HG02798 (cell line): ENCODE data around the gene ITPR1.

Source experiments
- ATAC-seq: cut with Tn5 transposase; IDR thresholded peaks from one replicate; pipeline ENCODE4 v1.9.1; 2021; ENCODE audit warnings: mild to moderate bottlenecking; ENCODE audit not compliant: unreplicated experiment, poor library complexity

The ITPR1 gene

GRCh38 chr3:4834403-4834866, 341.3 kb downstream of the ITPR1 start:
- ATAC-seq, result peak; percentile 73

DNA sequence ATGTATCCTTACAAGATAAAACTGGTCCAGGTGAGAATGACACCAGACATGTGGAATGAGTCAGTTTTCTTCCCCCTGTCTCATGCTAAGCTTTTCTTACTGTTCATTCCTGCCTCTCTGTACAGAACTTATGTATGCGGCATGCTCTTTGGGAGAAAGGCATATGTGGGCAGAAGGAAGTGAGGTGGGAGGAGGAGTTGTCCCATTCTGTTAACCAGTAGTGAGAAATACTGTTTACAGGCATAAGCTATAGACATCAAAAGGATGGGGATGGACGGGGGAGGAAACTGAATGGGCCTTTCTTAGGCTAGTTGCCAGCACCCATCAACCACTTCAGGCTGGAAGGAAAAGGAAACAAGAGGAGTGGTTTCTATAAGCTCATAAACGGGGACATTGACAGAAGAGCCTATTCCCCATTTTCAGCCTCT, 342.5 kb downstream of the ITPR1 start:
- ATAC-seq, result no peak

DNA sequence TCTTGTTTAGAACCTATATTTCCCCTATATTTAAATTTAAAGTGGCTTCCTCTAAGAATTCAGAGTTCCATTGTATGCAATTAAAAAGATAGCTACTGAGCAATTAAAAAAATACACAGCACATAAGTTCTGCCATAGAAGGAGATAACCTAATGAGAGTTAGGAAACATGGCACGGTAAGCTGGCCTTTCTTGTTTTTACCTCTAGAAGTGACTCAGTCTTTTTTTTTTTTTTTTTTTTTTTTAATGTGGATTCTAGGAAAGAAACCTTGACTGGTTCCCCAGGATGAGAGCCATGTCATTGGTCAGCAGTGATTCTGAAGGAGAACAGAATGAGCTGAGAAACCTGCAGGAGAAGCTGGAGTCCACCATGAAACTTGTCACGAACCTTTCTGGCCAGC, 343.4 kb downstream of the ITPR1 start:
- no peak for ATAC-seq

GRCh38 chr3:4837374-4837930, 344.3 kb downstream of the ITPR1 start:
- ATAC-seq, result no peak

DNA sequence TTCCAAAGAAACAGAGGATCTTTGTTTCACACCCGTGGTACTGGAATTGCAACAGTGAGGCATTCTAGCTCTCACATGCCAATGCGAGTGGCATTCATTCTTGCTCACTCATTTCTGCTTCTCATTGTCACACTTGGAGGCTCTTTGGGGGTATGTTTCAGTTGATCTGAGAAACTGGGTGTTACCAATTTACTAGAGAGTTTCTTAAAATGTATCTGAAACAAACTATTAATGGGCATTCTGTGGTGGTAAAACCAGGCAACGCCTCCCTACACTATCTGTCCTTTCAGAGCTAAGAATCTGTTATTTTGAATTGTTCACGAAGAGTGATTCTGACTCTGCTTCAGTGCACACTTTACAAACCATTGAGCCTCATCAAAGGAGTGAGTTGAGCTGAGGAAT, 345.5 kb downstream of the ITPR1 start:
- peak; percentile 63 for ATAC-seq

- no peak for ATAC-seq
These were observed 346.1 kb downstream of the ITPR1 start for GRCh38 chr3:4839278-4839677.

DNA sequence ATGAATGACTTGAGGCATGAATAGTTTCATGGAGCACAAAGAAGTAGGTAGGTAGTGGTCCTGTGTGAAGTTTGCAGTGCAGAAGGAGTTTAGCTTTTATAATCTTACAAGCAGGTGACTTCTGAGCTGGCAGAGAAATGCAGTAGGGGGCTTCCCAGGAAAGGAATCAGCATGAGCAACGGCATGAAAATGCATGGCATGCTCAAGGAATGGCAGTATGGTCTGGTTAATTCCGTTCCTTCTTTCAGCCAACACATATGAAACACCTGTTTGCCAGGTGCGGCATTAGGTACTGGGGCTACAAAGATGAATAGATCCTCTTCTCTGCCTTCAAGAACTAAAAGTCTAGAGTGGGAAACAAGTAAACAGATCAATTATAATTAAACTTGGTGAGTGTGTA, 348.1 kb downstream of the ITPR1 start:
- ATAC-seq, result no peak

DNA sequence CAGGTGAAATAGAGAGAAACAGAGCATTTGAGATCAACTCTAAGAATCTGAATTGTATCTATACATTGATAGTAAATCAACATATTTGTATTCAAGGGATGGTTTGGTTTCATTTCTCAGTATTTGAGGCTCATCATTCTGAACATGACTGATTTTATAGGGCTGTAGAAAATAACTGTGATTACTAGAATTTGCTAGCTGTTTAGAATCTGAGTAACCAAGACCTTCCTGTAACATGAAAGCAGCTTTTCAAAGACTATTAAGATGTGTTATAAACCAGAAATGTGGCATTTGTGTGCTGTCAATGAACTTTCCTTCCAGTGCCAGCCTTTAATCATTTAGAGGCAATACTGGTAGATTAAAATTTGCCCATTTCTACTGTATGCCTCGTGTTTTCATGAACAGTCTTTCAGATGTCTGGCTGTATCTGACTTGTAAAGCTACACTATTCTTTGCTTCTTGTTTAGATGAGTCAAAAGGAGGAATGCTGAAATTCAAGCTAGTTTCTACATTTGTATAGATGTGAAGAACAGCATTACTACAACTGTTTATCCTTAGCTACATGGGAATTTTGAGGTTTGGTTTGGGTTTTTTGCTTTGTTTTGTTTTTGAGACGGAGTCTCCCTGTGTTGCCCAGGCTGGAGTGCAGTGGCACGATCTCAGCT, 348.8 kb downstream of the ITPR1 start:
- no peak for ATAC-seq

- no peak for ATAC-seq
These were observed 350.5 kb downstream of the ITPR1 start for GRCh38 chr3:4843619-4844018.

DNA sequence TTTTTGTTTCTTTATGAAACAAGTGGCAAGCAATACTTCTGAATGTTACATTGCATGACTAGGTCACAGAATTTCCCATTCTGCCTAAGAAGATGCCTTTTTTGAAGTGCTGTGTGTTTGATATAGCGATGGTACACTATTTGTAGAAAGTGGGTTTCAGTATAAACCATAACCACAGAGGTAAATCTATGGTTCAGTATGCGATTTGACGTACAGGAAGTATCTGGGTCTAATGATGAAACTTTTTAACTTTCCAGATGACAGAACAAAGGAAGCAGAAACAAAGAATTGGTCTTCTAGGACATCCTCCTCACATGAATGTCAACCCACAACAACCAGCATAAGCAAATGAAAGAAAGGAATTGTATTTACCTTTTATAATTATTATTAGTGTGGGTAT, 352.7 kb downstream of the ITPR1 start:
- peak; percentile 71 for ATAC-seq

DNA sequence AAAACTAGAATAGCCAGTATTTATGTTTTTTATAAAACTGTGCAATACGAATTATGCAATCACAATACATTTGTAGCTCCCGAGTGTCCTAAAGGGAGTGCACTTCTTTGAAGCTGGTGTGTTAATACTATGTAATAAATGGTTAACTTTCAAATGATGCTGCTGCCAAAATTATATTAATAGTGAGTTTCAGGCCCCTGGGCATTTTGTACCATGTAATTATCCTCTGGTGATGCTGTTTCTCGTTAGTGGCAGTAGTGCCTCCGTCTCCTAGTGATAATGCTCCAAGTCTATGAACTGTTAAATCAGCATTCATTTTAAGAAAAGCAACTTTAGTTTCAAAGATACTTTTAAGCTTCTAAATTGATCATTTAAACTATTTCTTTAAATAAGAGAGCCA, 353.4 kb downstream of the ITPR1 start:
- ATAC-seq, result no peak

- no peak for ATAC-seq
These were observed 355.2 kb downstream of the ITPR1 start for GRCh38 chr3:4848176-4848825.

GRCh38 chr3:4849136-4849535, 356.0 kb downstream of the ITPR1 start:
- no peak for ATAC-seq

DNA sequence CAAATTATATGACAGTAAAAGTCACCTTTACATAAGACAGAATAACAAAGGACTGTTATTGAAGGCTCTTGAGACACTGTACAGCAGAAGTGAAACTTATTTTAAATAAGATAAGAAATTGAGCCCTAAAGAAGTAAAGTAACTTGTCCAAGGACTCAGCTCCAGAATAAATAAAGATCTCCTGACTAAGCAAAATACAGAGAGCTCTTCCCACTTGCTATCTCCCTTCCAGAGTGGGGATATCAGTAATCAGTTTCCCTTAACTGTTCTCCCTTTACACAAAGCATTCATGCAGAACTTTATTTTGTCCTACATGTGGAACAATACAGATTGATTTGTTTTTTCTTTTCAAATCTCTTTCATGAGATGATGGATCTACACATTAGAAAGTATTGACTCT, 356.6 kb downstream of the ITPR1 start:
- no peak for ATAC-seq

- ATAC-seq, result peak; percentile 63
These were observed 357.2 kb downstream of the ITPR1 start for GRCh38 chr3:4850211-4850927.

DNA sequence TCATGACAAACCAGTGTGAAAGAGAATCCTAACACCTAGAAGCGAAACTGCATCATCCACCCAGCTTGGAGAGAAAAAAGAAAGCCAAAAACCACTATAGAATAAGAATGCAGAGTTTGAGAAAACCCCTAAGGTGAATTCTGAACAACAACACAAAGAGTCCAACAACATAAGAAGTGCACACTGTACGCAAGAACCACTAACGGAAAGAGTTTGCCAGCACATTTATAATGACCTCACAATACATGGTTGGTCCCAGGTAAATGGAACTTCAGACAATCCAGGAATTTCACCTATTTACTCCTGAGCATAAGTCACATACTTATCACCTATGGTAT, 357.7 kb downstream of the ITPR1 start:
- peak; percentile 56 for ATAC-seq

DNA sequence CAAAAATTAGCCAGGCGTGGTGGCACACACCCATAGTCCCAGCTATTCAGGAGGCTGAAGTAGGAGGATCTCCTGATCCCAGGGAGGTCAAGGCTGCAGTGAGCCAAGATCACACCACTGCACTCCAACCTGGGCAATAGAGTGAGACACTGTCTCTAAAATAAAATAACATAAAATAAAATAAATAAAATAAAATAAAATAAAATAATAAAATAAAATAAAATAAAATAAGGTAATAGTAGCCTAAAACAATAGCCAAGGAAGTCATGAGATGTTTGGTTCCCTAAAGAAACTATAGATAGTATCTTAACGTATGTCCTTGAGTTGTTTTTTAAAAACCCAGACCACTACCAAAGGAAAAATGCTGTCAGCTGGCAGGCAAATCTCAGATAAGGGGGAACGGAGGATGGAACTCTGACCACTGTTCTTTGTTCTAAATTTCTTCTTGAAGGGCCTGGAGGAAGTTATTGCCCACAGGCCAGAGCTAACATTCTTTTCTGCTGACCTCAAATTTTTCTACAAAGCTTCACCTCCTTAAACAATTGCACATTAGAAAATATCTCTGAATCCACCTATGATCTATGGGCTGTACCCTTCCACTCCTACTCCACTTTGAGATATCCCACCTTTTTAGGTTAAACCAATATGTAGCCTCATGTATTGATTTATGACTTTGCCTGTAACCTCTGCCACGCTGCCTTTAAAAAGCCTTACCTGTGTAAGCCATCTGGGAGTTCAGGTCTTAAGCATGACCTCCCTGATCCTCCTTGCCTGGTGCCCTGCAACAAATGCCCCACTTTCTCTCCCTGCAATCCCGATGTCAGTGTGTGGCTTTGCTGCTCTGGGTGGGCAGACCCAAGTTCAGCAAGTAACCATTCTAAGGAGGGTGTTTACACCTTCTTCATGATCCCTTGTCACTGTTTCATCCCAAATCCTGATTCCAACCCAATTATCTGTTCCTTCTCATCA, 359.9 kb downstream of the ITPR1 start:
- ATAC-seq, result no peak

GRCh38 chr3:4853749-4854140, 360.6 kb downstream of the ITPR1 start:
- no peak for ATAC-seq

DNA sequence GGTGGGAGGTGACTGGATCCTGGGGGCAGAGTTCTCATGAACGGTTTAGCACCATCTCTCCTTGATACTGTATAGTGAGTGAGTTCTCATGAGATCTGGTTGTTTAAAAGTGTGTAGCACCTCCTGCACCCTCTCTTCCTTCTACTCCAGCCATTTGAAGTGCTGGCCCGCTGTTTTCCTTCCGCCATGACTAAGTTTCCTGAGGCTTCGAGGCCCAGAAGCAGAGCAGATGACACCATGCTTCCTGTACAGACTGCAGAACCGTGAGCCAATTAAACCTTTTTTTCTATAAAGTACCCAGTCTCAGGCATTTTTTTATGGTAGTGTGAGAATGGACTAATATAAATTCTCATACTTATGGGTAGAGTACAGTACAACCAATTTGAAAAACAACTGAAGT, 362.5 kb downstream of the ITPR1 start:
- ATAC-seq, result no peak

GRCh38 chr3:4856136-4856535, 363.0 kb downstream of the ITPR1 start:
- ATAC-seq, result peak; percentile 61
